ENCODE results near the gene GSG1L2. TPM values are rescaled to one million over a fixed set of nuclear protein-coding genes. Genes with fewer than 3 reads are reported as not detected.

Gene GSG1L2
- total and polyA plus RNA-seq, 2 of the 4 experiments (the other 2 are of a cell fraction) = not detected

DNA sequence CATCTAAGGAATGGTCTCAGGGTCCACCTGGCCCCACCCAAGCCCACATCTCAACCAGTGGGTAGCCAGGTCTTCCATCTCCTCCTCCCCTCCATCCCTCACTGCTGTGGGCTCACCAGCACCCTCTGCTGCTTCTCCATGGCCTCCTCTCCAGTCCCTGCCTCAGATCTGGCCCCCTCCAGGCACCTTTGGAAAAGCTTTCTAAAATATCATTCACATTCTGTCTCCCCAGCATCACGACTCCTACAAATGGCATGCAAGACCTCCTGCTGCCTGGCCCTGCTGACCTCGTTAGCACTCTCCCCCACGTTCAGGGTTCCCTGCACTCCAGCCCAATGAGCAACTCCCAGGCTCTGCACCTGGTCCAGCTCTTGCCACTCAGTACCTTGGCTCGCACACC, 17.6 kb upstream of the GSG1L2 start:
- Histone ChIP-seq H3K27me3 (ENCODE audit: control insufficient read depth, insufficient read depth, low read length) (no peaks in the 10 kb centered on the region), H4K91ac (ENCODE audit: insufficient read depth, low read depth, low read length) (peak overlapping the region; percentile 26; the same call in 1 of the 2 replicates), H3K23ac (ENCODE audit: low read depth, low read length) (no peak overlapping the region), H3K4ac (ENCODE audit: low read depth, low read length) (peak overlapping the region; percentile 56; the same call in 1 of the 2 replicates), H2AK9ac (replicated peaks; ENCODE audit: low read depth, low read length, poor library complexity) (no peak overlapping the region), H2AK5ac (ENCODE audit: low read depth, low read length) (0 out of 2 replicates have a peak overlapping the region, but pooled peaks have one; percentile 36), H2BK15ac (ENCODE audit: low read depth, low read length) (no peak overlapping the region; the same call in 2 of the 3 replicates), H3K56ac (ENCODE audit: extremely low read depth, insufficient read depth, low read length) (no peak overlapping the region), H2BK120ac (ENCODE audit: low read depth, low read length) (peak overlapping the region; percentile 79), H3K4me3 (ENCODE audit: insufficient read depth, low read depth, low read length) (no peak overlapping the region), H4K5ac (ENCODE audit: low read depth, low read length) (no peak overlapping the region; the same call in 1 of the 2 replicates), H4K20me1 (ENCODE audit: insufficient read depth, low read length) (no peaks in the 10 kb centered on the region), H3K36me3 (ENCODE audit: control insufficient read depth, insufficient read depth, low read length) (no peaks in the 10 kb centered on the region), H3K9me3 (ENCODE audit: control insufficient read depth, insufficient read depth, low read length) (no peaks in the 10 kb centered on the region), H3K14ac (replicated peaks; ENCODE audit: low read depth, low read length) (no peak overlapping the region), H3K27ac (ENCODE audit: insufficient read depth, low read length) (no peak overlapping the region), H2BK5ac (ENCODE audit: low read depth, low read length, poor library complexity, severe bottlenecking) (no peak overlapping the region), H2AFZ (replicated peaks; ENCODE audit: low read length, poor library complexity) (no peak overlapping the region), H2BK20ac (ENCODE audit: low read depth, low read length) (peak overlapping the region; percentile 46), H3K4me1 (ENCODE audit: control insufficient read depth, insufficient read depth, low read length) (peaks cover 17% of the 10 kb centered on the region), H3K79me1 (ENCODE audit: low read depth in 1 of 2, low read length in 2 of 2) (no peaks in the 10 kb centered on the region), H3K18ac (ENCODE audit: low read depth, low read length) (peak overlapping the region; percentile 31; the same call in 1 of the 2 replicates), H3K9me1 (ENCODE audit: insufficient read depth, low read length) (peaks cover 4% of the 10 kb centered on the region; the same call in 1 of the 2 replicates), H4K8ac (ENCODE audit: low read depth in 2 of 2, low read length in 2 of 2) (peak overlapping the region in 1 of 2 experiments; percentile 56; a peak in 1 of 4 replicates), H3K9ac (ENCODE audit: low read depth, low read length) (no peak overlapping the region), H3K4me2 (ENCODE audit: low read depth, low read length) (no peak overlapping the region)
- WGBS, 2 experiments (ENCODE audit: extremely low coverage in 2 of 2, insufficient read length in 1 of 2) = 40% methylated on average over 1 of the region's 4 CpGs; no CpG with 5 or more reads in 1 of the 2 experiments
- TF ChIP-seq CTCF (conservative IDR thresholded peaks at IDR 0.05; ENCODE audit: low read depth, low read length) (peak; percentile 26; the same call in 1 of the 2 replicates), CHD1 (IDR thresholded peaks at IDR 0.05; ENCODE audit: low read depth, low read length) (no peak)
- intact Hi-C loops (cut with micrococcal nuclease) (no loop called here), in situ Hi-C loops (cut with MboI; ENCODE audit: low sequenced_read_pairs) (no loop called here), dilution Hi-C loops (cut with HindIII; ENCODE audit: low sequenced_read_pairs, unreplicated experiment) (no loop called here)
- no TSS peak for BruUV-seq (replicated peaks)
- DNase-seq (peak; percentile 26), ATAC-seq (ENCODE audit: low read depth) (no peak)
- POLR2A ChIA-PET (ENCODE audit: unreplicated experiment) = interaction anchor here (0.5 kb wide), 1 partner anchor 42 kb away, joined by 8 read pairs; no protein-coding TSS in a partner anchor
- CTCF ChIA-PET = interaction anchor here (0.8 kb wide), 1 partner anchor 10 kb away, joined by 4 read pairs; no protein-coding TSS in a partner anchor

All from IMR-90 (cell line).